ENCODE measurements around the gene UBFD1. TPM values are rescaled to one million over a fixed set of nuclear protein-coding genes. Genes with fewer than 3 reads are reported as not detected.
"Not testable (repeated sequence)": the region's sequence is repeated elsewhere in the genome, so short reads cannot be mapped to it uniquely, and the experiment has no call there.

UBFD1 gene
- total RNA-seq, 1 experiment from 2014 or later: 136 TPM

DNA sequence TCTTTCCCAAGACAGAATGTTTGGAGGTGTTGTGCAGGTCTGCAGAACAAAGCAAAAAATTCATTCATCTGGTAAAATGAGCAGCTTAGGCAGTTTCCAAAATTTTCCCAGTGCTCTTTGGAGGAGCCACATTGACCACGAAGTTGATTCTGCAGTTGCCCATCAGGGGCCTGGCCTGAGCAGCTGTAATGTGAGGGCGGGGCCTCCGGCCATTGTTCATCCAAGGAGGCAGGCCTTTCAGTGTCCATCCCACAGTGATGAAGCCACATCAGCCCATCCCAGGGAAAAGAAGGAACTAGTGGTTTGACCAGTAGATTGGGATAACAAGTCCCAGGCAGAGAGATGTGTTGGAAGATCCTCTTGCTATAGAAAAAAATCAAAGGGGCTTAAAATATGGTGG lies 10.1 kb downstream of the UBFD1 start:
- no peak for DNase-seq (ENCODE audit: low read depth)

DNA sequence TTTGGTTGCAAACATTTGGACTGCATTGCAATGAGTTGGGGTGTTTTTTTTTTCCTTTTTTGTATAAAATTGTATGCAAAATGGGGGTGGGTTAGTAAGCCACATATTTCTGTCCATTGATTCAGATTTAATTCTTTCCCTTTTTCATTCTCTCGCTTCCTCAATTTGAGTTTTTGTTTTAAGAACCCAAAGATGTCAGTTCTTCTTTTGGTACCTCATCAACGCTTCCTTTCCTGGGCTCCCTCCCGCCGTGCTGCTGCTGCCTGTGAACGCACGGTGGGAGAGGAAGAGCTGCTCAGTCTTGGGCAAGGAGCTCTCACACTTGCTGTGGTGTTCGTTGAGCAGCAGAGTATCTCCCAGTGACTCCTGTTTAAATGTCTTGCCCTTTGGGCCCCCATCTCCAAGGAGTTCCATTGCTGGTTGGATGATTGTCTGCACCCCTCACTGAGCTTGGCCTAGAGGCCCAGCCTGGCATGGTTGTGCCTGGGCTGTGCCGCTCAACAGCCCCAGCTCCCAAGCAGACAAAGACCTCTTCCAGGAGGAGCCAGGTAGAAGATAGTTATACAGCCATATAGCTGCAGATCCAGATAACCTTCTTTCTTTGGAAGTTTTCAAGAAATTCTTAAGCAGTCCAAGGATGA lies 13.6 kb downstream of the UBFD1 start:
- DNase-seq (ENCODE audit: low read depth): no peak

DNA sequence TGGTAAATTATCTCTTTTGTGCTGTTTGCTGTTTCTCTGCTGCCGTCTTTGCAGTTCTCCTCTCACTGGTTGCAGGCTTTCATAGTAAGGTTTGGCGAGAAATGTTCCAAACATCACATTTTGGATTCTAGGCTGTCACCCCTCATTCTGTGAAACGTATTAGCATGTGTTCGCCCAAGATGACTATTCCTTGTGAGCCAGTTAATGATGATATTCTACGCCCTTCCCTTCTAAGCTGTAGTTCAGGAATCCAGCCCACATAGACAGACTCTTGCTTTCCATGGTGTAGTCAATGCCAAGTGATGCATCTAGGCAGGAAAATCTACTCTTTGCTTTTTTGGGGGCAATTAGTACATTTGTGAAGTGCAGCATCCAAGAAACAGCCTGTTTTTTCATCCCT lies 14.4 kb downstream of the UBFD1 start:
- no peak for DNase-seq (ENCODE audit: low read depth)

DNA sequence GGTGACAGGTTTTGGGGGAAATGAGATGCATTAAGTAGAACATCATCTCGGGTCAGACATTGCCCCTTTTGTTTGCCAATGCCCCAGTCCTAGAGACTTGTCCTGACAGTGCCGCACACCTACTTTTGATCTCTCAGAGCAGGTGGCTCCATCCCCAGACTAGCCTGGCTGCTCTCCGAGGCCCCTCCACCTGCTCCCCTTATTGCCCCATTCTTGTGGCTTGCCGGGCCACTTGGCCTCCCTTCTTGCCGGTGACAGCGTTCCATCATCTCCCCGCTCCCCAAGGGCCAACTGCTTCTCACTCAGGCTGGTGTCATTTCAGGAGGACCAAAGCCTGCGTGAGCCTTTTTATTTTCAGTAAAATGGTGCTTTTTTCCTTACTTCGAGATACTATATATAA lies 14.9 kb downstream of the UBFD1 start:
- no peak for DNase-seq (ENCODE audit: low read depth)

DNA sequence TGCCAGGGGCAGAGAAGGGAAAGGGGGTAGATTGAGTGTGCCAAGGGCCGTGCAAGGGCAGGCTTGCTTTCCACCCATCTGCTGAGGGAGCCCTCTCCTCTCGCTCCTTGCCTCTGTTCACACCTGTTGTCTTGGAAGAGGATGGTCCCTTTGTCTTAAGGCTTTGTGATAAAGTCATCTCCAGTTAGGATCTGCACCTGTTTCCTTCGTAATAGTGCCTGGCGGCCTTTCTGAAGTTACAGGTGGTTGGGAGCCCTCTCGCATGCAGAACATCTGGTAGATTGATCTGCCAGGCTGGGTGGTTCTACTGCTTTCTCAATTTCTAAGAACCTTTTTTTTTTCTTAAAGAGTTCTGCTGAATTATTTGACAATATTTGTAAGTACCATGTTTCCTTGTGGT lies 16.3 kb downstream of the UBFD1 start:
- no peak for DNase-seq (ENCODE audit: low read depth)

DNA sequence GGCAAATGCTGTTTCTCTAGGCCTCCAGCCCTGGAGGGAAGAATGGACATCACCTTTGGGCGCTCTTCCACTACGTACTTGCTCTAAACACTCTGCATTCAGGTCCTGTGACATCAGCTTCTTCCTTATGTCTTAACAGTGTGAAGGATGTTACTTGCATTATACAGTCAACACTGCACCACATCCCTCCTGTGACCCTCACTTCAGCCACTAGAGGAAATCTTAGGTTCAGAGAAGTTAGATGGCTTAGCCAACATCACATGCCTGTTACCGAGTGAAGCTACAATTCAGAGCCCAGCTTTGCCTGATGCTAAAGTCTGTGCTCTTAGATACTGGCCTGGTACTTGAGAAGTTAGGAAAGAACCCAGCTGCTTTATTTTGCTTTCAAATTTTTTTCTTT lies 18.3 kb downstream of the UBFD1 start:
- no peak for DNase-seq (ENCODE audit: low read depth)

DNA sequence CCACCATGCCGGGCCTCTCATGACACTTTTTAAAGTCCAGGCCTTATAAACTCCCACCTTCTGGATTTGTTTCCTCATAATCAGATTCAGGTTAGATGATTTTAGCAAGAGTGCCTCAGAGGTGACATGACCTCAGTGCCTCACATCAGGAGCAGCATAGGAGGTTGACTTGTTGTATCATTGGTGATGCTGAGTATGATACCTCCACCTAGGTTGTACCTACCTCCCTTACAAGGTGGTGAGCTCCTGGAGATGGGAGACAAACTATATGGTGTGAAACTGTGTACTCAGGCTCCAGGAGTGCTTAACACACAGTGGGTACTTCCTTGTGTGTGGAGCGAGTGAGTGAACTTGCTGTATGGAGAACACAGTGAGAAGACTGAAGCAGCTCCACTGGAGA lies 20.0 kb downstream of the UBFD1 start:
- no peak for DNase-seq (ENCODE audit: low read depth)

DNA sequence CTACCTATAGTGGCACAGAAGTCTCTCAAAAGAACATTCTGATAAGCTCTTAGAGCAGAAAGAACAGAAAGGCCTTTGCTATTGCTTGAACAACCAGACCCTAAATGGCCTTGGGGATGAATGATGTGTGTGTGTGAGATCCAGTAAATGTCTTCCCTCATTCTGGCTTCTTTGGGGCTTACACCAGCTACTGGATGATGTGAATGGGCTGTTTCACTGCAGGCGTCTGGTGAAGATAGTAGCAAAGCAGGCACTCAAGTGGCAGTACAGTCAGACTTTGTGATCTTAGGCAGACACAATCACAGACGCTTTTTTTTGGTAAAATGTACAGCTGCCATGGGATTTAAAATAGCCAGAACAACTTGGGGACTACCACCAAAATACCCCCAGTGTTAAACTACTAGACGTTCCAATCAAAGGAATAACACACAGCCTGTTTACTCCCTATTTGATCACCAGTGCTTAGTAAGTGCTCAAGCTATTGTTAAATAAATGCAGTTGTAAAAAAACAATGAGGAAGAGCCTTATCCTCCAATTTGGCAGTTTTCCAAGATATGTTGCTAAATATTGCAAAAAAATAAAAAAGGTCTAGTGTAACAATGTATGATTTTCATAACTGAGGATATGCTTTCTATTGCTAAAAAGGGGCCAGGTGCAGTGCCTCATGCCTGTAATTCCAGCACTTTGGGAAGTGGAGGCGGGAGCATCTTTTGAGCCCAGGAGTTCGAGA lies 20.7 kb downstream of the UBFD1 start:
- DNase-seq (ENCODE audit: low read depth): no peak

DNA sequence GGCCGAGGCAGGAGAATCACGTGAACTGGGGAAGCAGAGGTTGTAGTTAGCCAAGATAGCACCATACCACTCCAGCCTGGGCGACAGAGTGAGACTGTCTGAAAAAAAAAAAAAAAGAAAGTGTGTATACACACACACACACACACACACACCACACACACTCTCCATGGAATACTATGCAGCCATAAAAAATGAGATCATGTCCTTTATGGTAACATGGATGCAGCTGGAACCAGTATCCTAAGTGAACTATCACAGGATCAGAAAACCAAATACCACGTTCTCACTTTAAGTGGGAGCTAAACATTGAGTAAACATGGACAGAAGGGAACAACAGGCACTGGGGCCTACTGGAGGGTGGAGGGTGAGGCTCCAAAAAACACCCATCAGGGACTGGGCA lies 21.8 kb downstream of the UBFD1 start:
- DNase-seq (ENCODE audit: low read depth): no peak

DNA sequence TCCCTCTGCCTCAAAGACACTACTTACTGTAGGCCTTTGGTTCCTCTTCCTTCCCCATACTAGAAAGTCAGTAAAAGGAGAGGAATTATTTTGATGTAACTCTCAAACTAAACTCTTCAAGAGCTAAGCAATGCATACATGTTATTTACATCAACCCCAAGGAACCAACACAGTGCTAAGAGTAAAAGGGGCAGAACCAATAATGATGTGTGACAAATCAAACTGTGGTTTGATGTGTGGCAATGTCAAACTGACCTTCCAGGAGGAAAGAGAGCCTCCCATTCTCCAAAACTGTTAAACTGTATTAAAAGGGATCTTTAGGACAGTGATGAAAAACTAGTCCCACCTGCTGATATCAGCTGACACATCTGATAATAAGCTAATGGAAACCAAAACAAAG lies 22.9 kb downstream of the UBFD1 start:
- DNase-seq (ENCODE audit: low read depth): no peak

DNA sequence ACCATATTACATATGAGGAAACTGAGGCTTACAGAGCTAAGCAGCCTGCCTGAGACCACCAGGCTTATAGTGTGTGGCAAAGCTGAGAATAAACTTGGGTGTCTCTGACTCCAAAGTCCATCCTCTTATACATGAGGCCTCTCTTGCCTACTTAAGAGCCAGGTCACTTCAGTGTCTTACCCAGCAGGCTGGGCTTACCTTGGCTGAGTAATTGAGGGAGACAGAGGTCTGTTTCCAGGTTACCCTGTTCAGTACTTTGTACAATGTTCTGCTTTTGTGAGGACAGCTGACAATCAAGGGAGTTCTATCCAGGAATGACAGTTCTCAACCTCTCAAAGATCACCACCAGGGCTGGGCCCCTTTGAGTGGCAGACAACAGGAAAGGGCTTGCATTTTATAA lies 24.2 kb downstream of the UBFD1 start:
- DNase-seq (ENCODE audit: low read depth): no peak

DNA sequence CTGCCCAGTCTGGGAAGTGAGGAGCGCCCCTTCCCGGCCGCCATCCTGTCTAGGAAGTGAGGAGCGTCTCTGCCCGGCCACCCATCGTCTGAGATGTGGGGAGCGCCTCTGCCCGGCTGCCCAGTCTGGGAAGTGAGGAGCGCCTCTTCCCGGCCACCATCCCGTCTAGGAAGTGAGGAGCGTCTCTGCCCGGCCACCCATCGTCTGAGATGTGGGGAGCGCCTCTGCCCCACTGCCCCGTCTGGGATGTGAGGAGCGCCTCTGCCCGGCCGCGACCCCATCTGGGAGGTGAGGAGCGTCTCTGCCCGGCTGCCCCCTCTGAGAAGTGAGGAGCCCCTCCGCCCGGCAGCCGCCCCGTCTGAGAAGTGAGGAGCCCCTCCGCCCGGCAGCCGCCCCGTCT lies 25.7 kb downstream of the UBFD1 start:
- DNase-seq (ENCODE audit: low read depth): not testable (repeated sequence)

DNA sequence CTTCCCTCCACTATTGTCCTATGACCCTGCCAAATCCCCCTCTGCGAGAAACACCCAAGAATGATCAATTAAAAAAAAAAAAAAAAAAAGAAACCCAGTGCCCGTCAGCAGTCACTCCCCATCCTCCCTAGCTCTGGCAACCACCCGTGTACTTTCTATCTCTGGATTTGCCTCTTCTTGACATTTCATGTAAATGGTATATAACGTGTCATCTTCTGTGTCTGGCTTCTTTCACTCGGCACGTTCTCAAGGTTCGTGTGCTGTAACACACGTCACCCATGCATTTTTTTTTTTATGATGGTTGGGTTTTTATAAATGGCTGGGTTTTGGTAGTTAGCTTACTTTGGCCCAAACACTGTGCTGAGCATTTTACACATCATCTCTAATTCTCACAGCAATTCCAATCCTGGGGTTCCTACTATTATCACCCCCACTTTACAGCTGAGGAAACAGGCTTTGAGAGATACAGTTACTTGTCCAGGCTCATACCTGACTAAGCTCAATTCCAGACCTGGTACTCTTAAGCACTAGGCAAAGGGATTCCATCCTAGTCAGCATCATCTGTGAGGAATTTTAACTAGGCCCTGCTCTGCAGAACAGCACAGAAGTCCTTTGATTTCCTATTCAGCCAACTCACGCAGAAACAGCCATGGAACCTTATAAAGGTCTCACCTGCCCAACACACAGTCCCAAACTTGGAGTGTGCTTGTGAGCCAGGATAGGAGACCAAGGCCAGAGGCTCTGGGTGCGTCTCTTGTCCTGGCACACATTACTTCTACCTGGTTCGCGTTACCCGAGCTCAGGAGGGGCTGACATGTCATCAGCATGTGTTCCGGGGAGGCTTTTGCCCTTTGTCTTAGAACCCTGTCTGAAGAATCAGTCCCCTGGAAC lies 26.9 kb downstream of the UBFD1 start:
- no peak for DNase-seq (ENCODE audit: low read depth)

DNA sequence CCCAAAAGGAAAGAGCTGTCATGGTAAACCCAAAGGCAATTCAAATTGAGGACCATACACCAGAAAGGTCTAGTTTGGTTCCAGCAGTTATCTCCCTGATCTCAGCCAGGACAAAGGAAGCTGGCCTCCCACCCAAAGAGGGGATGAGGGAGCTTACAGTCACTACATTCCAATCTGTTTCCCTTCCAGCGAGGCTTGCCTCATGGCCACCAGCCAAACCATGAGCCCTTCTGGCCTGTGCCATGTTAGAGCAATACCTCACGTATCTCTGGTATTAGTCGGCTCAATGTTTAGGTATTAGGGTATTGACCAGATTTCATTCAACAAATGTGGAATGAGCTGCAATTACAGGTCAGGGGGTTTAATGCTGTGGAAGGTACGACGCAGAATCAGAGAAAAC lies 30.2 kb downstream of the UBFD1 start:
- DNase-seq (ENCODE audit: low read depth): peak; percentile 88

DNA sequence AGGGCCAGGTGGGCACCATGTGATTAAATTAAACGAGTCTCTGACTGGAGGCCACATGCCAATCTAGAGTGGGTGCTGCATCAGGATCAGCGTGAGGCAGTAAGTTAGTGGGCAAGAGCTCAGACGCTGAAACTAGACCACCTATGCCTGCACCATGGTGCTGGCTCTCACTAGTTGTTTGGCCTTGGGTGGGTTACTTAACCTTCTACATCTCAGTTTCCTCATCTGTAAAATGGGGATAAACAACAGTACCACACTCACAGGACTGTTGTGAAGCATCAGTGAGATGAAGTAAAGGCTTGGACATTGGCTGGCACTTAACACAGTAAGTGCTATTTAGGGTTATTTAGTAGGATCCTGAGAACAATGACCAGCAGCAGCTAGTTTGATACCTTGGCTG lies 32.7 kb downstream of the UBFD1 start:
- no peak for DNase-seq (ENCODE audit: low read depth)

DNA sequence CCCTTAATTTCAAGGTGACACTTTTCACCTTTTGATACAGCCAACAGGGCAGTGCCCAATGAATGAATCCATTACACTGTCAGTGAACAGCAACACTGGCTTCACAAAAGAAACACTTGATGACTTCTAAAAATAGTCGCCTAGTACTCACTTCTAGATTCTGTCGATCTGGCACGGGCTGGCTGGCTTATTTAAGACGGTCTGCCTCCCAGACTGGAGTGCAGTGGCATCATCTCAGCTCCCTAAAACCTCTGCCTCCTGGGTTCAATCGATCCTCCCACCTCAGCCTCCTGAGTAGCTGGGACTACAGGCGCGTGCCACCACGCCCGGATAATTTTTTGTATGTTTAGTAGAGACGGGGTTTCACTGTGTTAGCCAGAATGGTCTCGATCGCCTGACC lies 36.7 kb downstream of the UBFD1 start:
- DNase-seq (ENCODE audit: low read depth): no peak

DNA sequence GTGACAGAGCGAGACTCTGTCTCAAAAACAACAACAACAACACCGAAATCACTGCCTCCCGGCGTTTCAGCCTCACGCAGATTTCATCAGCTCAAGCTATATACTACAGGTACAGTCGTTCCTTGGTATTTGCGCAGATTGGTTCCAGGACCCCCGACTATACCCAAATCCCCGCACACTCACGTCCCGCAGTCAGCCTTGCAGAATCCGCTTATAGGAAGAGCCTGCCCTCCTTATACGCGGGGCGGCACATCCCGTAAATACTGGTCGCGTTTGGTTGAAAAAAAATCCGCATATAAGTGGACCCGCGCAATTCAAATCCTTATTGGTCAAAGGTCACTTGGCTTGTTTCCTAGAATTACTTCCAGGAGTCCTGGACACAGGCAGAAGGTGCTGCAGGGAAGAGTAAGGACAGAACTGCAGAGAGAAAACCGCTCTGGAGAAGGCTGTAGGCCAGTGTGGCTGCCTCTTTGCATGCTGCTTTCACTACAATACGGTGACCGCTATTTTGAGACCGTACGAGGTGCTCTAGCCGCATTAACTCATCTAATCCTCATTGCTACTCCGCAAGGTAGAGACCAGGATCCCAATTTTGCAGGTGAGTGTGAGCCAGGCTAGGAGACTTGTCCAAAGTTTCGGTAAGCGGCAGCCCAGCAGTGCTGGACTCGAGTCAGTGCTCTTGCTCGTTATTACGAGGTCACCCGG lies 37.9 kb downstream of the UBFD1 start:
- no peak for DNase-seq (ENCODE audit: low read depth)

DNA sequence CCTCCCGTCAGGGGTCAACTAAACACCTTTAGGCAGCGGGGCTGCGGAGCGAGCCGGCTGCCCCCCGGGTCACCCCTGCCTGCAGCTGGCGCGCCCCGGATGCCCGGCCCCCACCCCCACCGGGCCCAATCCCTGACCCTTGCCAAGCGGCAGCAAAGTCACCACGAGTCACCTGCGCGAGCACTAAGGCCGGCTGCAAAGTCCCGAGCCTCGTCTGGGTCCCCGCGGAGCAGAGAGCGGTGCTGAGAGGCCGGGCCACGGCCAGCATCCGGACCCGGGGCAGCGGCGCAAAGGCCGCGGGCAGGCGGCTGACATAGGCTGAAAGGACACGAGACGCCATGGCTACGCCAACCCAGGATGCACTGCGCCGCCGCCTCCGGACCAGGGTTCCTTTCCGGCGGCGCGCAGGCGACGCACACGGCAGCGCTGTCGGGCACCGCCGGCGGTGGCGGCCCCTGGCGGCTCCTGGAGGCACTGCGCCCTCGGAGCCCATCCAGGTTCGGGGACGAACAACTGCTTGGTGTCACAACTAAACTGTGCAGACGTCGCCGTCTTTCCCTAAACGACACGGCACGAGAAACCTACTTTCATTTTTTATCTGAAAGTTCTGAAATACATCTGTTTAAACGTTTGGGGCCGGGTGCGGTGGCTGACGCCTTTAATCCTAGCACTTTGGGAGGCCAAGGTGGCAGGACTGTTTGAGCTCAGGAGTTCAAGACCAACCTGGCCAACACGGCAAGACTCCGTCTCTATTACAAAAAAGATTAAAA lies 38.6 kb downstream of the UBFD1 start, which contains the start of gene NDUFAB1:
NDUFAB1 (minus strand) TSS at position 366 of the 770 bp plus-strand sequence; CDS start at position 340, 26 bp downstream.
- peak; percentile 85 for DNase-seq (ENCODE audit: low read depth)

DNA sequence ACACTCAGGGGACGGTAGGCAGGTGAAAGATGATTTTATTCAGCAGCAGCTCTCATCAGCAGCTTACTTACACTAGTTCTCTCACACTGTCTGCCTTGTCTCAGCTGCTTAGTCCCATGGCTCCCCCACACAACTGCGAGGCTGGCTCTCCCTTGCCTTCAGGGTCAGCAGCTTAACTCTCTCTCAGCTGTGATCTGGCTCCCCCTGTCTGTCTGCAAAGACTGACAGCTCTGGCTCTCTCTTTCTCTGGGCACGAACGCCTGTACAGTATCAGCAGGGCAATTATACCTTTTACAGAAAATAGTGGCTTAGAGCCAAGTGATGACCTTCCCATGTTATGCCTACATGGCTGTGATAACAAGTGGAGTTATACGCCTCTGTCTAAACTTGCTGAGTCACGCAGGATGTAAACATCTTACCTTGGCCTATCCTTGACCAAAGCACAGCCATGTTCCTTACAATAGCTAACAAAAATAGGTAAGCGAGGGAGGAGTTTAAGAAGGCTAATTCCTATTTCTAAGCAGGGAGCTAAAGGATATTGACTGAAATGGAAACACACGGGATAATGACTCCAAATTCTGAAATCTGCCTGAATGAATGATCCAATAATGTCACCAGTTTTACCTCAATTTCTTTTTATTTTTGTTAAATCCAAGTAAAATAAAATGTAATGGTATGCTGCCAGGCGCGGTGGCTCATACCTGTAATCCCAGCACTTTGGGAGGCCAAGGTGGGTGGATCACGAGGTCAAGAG lies 39.7 kb downstream of the UBFD1 start:
- DNase-seq (ENCODE audit: low read depth): peak; percentile 32

DNA sequence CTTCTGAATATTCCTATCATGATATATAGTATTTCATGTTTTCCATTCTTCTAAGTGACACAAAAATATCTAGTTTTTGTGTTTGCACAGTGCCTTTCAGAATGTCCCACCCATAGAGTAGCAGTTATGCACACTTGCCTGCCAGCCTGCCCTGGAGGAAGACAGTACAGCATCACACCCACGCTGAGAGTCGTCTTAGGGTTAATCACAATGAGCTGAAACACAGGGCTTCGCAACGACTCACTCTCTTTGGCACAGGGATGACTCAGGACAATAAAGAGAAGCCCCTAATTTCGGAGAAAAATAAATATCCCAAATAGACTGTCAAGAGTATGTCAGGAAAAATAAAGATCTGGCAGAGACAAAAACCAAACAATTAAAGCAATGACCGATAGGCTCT lies 50.2 kb downstream of the UBFD1 start:
- DNase-seq (ENCODE audit: low read depth): peak; percentile 18
